Measurements from ENCODE around the gene NKAIN2.

GRCh38 chr6:124599656-124600055 is 796.0 kb downstream of the NKAIN2 start:
- TF ChIP-seq CTCF (conservative IDR thresholded peaks at IDR 0.05) (no peak), ZFX (IDR thresholded peaks at IDR 0.05) (no peak)

All from C4-2B (cell line).